H1 (cell line): ENCODE data around the gene R3HCC1L.
"Not testable (repeated sequence)": the region's sequence is repeated elsewhere in the genome, so short reads cannot be mapped to it uniquely, and the experiment has no call there.

Experiments
- CREB1 ChIP-seq: IDR thresholded peaks from 2 replicates; pipeline ENCODE4 v1.6.1; 2012; ENCODE audit warnings: inconsistent platforms
- EGR1 ChIP-seq: IDR thresholded peaks from 2 replicates; pipeline ENCODE4 v1.6.1; 2011; ENCODE audit warnings: low read depth, low read length, borderline replicate concordance
- EP300 ChIP-seq, 2 experiments: IDR thresholded peaks; 1 replicate in 1 of 2; 2 replicates in 1 of 2; pipeline ENCODE4 v1.6.1; 2011 to 2012; ENCODE audit warnings: low read depth in 2 of 2, low read length in 2 of 2, mild to moderate bottlenecking in 2 of 2, borderline replicate concordance in 1 of 2, inconsistent platforms in 1 of 2, moderate library complexity in 1 of 2
- EZH2 ChIP-seq: fragments of 200-600 bp; sonication (generic); IDR thresholded peaks from 2 replicates; pipeline ENCODE4 v1.7.1; 2012; ENCODE audit warnings: low read depth, mild to moderate bottlenecking, moderate library complexity, low read length, inconsistent platforms; ENCODE audit not compliant: severe bottlenecking
- GTF2F1 ChIP-seq: IDR thresholded peaks from 2 replicates; pipeline ENCODE4 v1.6.1; 2012; ENCODE audit warnings: low read depth, low read length, improper control_type of control experiment, borderline replicate concordance
- MAX ChIP-seq: IDR thresholded peaks from 2 replicates; pipeline ENCODE4 v1.6.1; 2012; ENCODE audit warnings: inconsistent platforms
- POLR2A ChIP-seq, 2 experiments: IDR thresholded peaks; 1 replicate in 1 of 2; 2 replicates in 1 of 2; pipeline ENCODE4 v1.6.1; 2011; ENCODE audit warnings: low read depth in 2 of 2, low read length in 2 of 2, mild to moderate bottlenecking in 2 of 2; ENCODE audit errors: control extremely low read depth in 1 of 2
- POLR2AphosphoS5 ChIP-seq: IDR thresholded peaks from 2 replicates; pipeline ENCODE4 v1.6.1; 2011; ENCODE audit warnings: low read depth, low read length
- SIRT6 ChIP-seq: IDR thresholded peaks from one replicate; pipeline ENCODE4 v1.7.1; 2012; ENCODE audit warnings: low read length, inconsistent platforms
- TAF1 ChIP-seq: IDR thresholded peaks from 2 replicates; pipeline ENCODE4 v1.6.1; 2011; ENCODE audit warnings: mild to moderate bottlenecking, low read depth, low read length
- TF ChIP-seq, protein P1 (sequence below), 3 experiments: IDR thresholded peaks; 1 replicate in 2 of 3; 2 replicates in 1 of 3; pipeline versions ENCODE4 v1.5.1 to v1.6.1; 2011; ENCODE audit warnings: low read length in 3 of 3, mild to moderate bottlenecking in 3 of 3, inconsistent platforms in 2 of 3, low read depth in 1 of 3, moderate library complexity in 1 of 3; ENCODE audit not compliant: insufficient read depth in 1 of 3; ENCODE audit errors: control extremely low read depth in 1 of 3

DNA sequence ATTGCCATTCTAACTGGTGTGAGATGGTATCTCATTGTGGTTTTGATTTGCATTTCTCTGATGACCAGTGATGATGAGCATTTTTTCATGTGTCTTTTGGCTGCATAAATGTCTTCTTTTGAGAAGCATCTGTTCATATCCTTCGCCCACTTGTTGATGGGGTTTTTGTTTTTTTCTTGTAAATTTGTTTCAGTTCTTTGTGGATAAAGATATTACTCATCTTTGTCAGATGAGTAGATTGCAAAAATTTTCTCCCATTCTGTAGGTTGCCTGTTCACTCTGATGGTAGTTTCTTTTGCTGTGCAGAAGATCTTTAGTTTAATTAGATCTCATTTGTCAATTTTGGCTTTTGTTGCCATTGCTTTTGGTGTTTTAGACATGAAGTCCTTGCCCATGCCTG, 93.8 kb downstream of the R3HCC1L start:
- not testable (repeated sequence) for TF ChIP-seq POLR2AphosphoS5; EP300 (IDR thresholded peaks at IDR 0.05; ENCODE audit: borderline replicate concordance in 1 of 2, low read depth in 2 of 2, low read length in 2 of 2); SIRT6; EGR1; POLR2A (IDR thresholded peaks at IDR 0.05; ENCODE audit: control extremely low read depth in 1 of 2, low read depth in 2 of 2, low read length in 2 of 2); MAX; TAF1; EZH2; CREB1; GTF2F1
- TF ChIP-seq, protein P1, sequence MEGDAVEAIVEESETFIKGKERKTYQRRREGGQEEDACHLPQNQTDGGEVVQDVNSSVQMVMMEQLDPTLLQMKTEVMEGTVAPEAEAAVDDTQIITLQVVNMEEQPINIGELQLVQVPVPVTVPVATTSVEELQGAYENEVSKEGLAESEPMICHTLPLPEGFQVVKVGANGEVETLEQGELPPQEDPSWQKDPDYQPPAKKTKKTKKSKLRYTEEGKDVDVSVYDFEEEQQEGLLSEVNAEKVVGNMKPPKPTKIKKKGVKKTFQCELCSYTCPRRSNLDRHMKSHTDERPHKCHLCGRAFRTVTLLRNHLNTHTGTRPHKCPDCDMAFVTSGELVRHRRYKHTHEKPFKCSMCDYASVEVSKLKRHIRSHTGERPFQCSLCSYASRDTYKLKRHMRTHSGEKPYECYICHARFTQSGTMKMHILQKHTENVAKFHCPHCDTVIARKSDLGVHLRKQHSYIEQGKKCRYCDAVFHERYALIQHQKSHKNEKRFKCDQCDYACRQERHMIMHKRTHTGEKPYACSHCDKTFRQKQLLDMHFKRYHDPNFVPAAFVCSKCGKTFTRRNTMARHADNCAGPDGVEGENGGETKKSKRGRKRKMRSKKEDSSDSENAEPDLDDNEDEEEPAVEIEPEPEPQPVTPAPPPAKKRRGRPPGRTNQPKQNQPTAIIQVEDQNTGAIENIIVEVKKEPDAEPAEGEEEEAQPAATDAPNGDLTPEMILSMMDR (IDR thresholded peaks at IDR 0.05; ENCODE audit: control extremely low read depth in 1 of 3, insufficient read depth in 1 of 3, low read depth in 1 of 3, low read length in 3 of 3), result not testable (repeated sequence)
